Uterus (tissue), 4 donors: ENCODE measurements around the gene MEPCE. TPM values are rescaled to one million over a fixed set of nuclear protein-coding genes. Genes with fewer than 3 reads are reported as not detected.

Source experiments
- DNase-seq, 2 donors: peaks; one replicate each; pipeline ENCODE4 v3.0.0-alpha.2; 2019 to 2020
- H3K27ac ChIP-seq, 2 donors: fragments of 200-600 bp; sonication (generic); 1 replicate in 1 of 2; 2 replicates in 1 of 2; pipeline ENCODE4 v1.5.1; 2016 to 2018
- H3K27me3 ChIP-seq, 2 donors: fragments of 200-600 bp; sonication (generic); one replicate each; pipeline ENCODE4 v1.5.1; 2018 to 2019; ENCODE audit warnings: control low read depth in 1 of 2
- H3K36me3 ChIP-seq, 2 donors: fragments of 200-600 bp; sonication (generic); one replicate each; pipeline ENCODE4 v1.5.1; 2019; ENCODE audit warnings: control low read depth in 1 of 2
- H3K4me1 ChIP-seq, 2 donors: fragments of 200-600 bp; sonication (generic); one replicate each; pipeline ENCODE4 v1.5.1; 2018 to 2019; ENCODE audit warnings: control low read depth in 1 of 2
- H3K4me3 ChIP-seq, 2 donors: fragments of 200-600 bp; sonication (generic); 1 replicate in 1 of 2; 2 replicates in 1 of 2; pipeline ENCODE4 v1.5.1; 2018 to 2019; ENCODE audit warnings: mild to moderate bottlenecking in 1 of 2
- H3K9me3 ChIP-seq, 2 donors: fragments of 200-600 bp; sonication (generic); one replicate each; pipeline ENCODE4 v1.5.1; 2019; ENCODE audit warnings: control low read depth in 1 of 2
- CTCF ChIP-seq, 4 experiments: fragments of 200-600 bp in 2 of 4; fragments of 450-650 bp in 2 of 4; sonication (generic) in 2 of 4; IDR thresholded peaks; one replicate each; pipeline ENCODE4 v1.5.1; 2016 to 2019; ENCODE audit warnings: antibody characterized with exemption in 4 of 4, mild to moderate bottlenecking in 2 of 4, moderate library complexity in 1 of 4
- POLR2A ChIP-seq, 2 donors: fragments of 450-650 bp; IDR thresholded peaks; one replicate each; pipeline ENCODE4 v1.6.1; 2016; ENCODE audit warnings: antibody characterized with exemption in 2 of 2, mild to moderate bottlenecking in 1 of 2, moderate library complexity in 1 of 2
- intact Hi-C: fragments of 100-400 bp; cut with DNase I; formaldehyde crosslinking; loops from one replicate; pipeline ENCODE4 v1.15.1; 2023; ENCODE audit warnings: low total_unique reads
- total RNA-seq, 4 donors: library from RNA; depleted of rRNA in 3 of 4; stranded (reverse); fragments of >200 nt in 3 of 4; gene quantifications; one replicate each; pipeline versions ENCODE4 v1.1.0 to v1.2.4, GENCODE V29; 2014 to 2023
- donor health status: DM: yes; HTN: yes; CAD: no.

The MEPCE gene
- total RNA-seq, 4 donors from 2014 or later = 21.2 to 44.2 (median 30.2) TPM

GRCh38 chr7:100400656-100401055 lies 29.0 kb upstream of the MEPCE start:
- H3K36me3 ChIP-seq = no peaks in the 10 kb centered on the region
- intact Hi-C loops = no loop called here
- H3K4me3 ChIP-seq = no peak overlapping the region
- no peak for DNase-seq
- no peaks in the 10 kb centered on the region for H3K4me1 ChIP-seq
- no peaks in the 10 kb centered on the region for H3K27me3 ChIP-seq
- H3K27ac ChIP-seq = no peak overlapping the region
- H3K9me3 ChIP-seq = no peaks in the 10 kb centered on the region
- TF ChIP-seq CTCF (IDR thresholded peaks at IDR 0.05) (no peak), POLR2A (IDR thresholded peaks at IDR 0.05) (no peak)

GRCh38 chr7:100401811-100402210 lies 27.8 kb upstream of the MEPCE start:
- intact Hi-C loops = no loop called here
- no peaks in the 10 kb centered on the region for H3K27me3 ChIP-seq
- no peaks in the 10 kb centered on the region for H3K4me1 ChIP-seq
- H3K36me3 ChIP-seq = no peaks in the 10 kb centered on the region
- H3K4me3 ChIP-seq = no peak overlapping the region
- TF ChIP-seq POLR2A (IDR thresholded peaks at IDR 0.05) (no peak), CTCF (IDR thresholded peaks at IDR 0.05) (no peak)
- H3K9me3 ChIP-seq = no peaks in the 10 kb centered on the region
- DNase-seq = no peak
- H3K27ac ChIP-seq = no peak overlapping the region

GRCh38 chr7:100402241-100402640 lies 27.4 kb upstream of the MEPCE start:
- H3K36me3 ChIP-seq = no peaks in the 10 kb centered on the region
- intact Hi-C loops = no loop called here
- TF ChIP-seq CTCF (IDR thresholded peaks at IDR 0.05) (no peak), POLR2A (IDR thresholded peaks at IDR 0.05) (no peak)

GRCh38 chr7:100406767-100407166 lies 22.9 kb upstream of the MEPCE start:
- Histone ChIP-seq H3K4me1 (no peaks in the 10 kb centered on the region), H3K36me3 (no peaks in the 10 kb centered on the region), H3K4me3 (no peak overlapping the region), H3K27me3 (no peaks in the 10 kb centered on the region), H3K9me3 (no peaks in the 10 kb centered on the region), H3K27ac (peak overlapping the region in 1 of 2 donors; percentile 54)
- no peak for TF ChIP-seq POLR2A (IDR thresholded peaks at IDR 0.05)
- no peak for TF ChIP-seq CTCF (IDR thresholded peaks at IDR 0.05)
- intact Hi-C loops = no loop called here
- no peak for DNase-seq

More at GRCh38 chr7:100402241-100402640, 27.4 kb upstream of the MEPCE start:
- Histone ChIP-seq H3K9me3 (no peaks in the 10 kb centered on the region), H3K27me3 (no peaks in the 10 kb centered on the region), H3K27ac (no peak overlapping the region), H3K4me3 (no peak overlapping the region), H3K4me1 (no peaks in the 10 kb centered on the region)
- DNase-seq = no peak

- Histone ChIP-seq H3K4me1 (no peaks in the 10 kb centered on the region), H3K36me3 (no peaks in the 10 kb centered on the region), H3K27me3 (no peaks in the 10 kb centered on the region), H3K4me3 (no peak overlapping the region), H3K9me3 (no peaks in the 10 kb centered on the region), H3K27ac (peak overlapping the region in 1 of 2 donors; percentile 54)
- peak in 1 of 2 donors; percentile 53 for DNase-seq
- intact Hi-C loops = no loop called here
- TF ChIP-seq POLR2A (IDR thresholded peaks at IDR 0.05) (no peak), CTCF (IDR thresholded peaks at IDR 0.05) (peak; percentile 52 to 79 (median 63))
These were observed 22.1 kb upstream of the MEPCE start for GRCh38 chr7:100407285-100408180.
